Sigmoid colon (tissue), 4 donors: ENCODE results near the gene LTB4R.

Experiments used
- CTCF ChIP-seq, 4 experiments: fragments of 450-650 bp in 3 of 4; fragments of 200-600 bp in 1 of 4; IDR thresholded peaks; one replicate each; pipeline ENCODE4 v1.5.1; 2016 to 2019; ENCODE audit warnings: antibody characterized with exemption in 4 of 4, mild to moderate bottlenecking in 3 of 4, moderate library complexity in 2 of 4
- EP300 ChIP-seq, 4 donors: sonication (generic); formaldehyde crosslinking; IDR thresholded peaks; one replicate each; pipeline ENCODE4 v1.6.1; 2017; ENCODE audit warnings: antibody characterized with exemption in 4 of 4
- POLR2A ChIP-seq, 2 donors: fragments of 450-650 bp; IDR thresholded peaks; one replicate each; pipeline ENCODE4 v1.6.1; 2016; ENCODE audit warnings: antibody characterized with exemption in 2 of 2, mild to moderate bottlenecking in 2 of 2, moderate library complexity in 2 of 2
- POLR2AphosphoS5 ChIP-seq, 4 donors: sonication (generic); formaldehyde crosslinking; IDR thresholded peaks; one replicate each; pipeline ENCODE4 v1.6.1; 2017; ENCODE audit warnings: antibody characterized with exemption in 4 of 4

GRCh38 chr14:24277071-24277470 is 34.2 kb upstream of the LTB4R start:
- TF ChIP-seq CTCF (IDR thresholded peaks at IDR 0.05) (no peak), POLR2A (IDR thresholded peaks at IDR 0.05) (no peak), POLR2AphosphoS5 (IDR thresholded peaks at IDR 0.05) (no peak), EP300 (IDR thresholded peaks at IDR 0.05) (no peak)
